Measurements from ENCODE around the gene MTMR8.
"Not testable (repeated sequence)": the region's sequence is repeated elsewhere in the genome, so short reads cannot be mapped to it uniquely, and the experiment has no call there.

The MTMR8 gene
- total RNA-seq = 6.6 reads per million, percentile 24 among the genes with 10 or more reads in this experiment

- peak; percentile 65 for DNase-seq
Measured at GRCh38 chrX:64394874-64395567, at the start of gene MTMR8. TSS of gene MTMR8 (minus strand) at chrX:64395452. CDS start at chrX:64395363, 89 bp downstream.

- no peak for DNase-seq
Measured at GRCh38 chrX:64439551-64439950, 44.3 kb upstream of the MTMR8 start.

- no peak for DNase-seq
Measured at GRCh38 chrX:64437665-64438064, 42.4 kb upstream of the MTMR8 start.

- DNase-seq = no peak
Measured at GRCh38 chrX:64437218-64437617, 42.0 kb upstream of the MTMR8 start.

- no peak for DNase-seq
Measured at GRCh38 chrX:64428371-64428770, 33.1 kb upstream of the MTMR8 start.

- DNase-seq = no peak
Measured at GRCh38 chrX:64427787-64428186, 32.5 kb upstream of the MTMR8 start.

- no peak for DNase-seq
Measured at GRCh38 chrX:64427281-64427680, 32.0 kb upstream of the MTMR8 start.

GRCh38 chrX:64409730-64410129, 14.5 kb upstream of the MTMR8 start:
- DNase-seq = not testable (repeated sequence)

- DNase-seq = no peak
Measured at GRCh38 chrX:64398088-64398487, 2.8 kb upstream of the MTMR8 start.

- DNase-seq = no peak
Measured at GRCh38 chrX:64395568-64395929, 297 bp upstream of the MTMR8 start.

GRCh38 chrX:64394059-64394873, 986 bp downstream of the MTMR8 start:
- DNase-seq = no peak

- no peak for DNase-seq
Measured at GRCh38 chrX:64389489-64389888, 5.8 kb downstream of the MTMR8 start.

- DNase-seq = not testable (repeated sequence)
Measured at GRCh38 chrX:64380789-64381188, 14.5 kb downstream of the MTMR8 start.

- no peak for DNase-seq
Measured at GRCh38 chrX:64379924-64380323, 15.3 kb downstream of the MTMR8 start.

GRCh38 chrX:64377753-64378152, 17.5 kb downstream of the MTMR8 start:
- no peak for DNase-seq

GRCh38 chrX:64352081-64352480, 43.2 kb downstream of the MTMR8 start:
- DNase-seq = no peak

GRCh38 chrX:64350521-64350920, 44.7 kb downstream of the MTMR8 start:
- DNase-seq = no peak

- DNase-seq = no peak
Measured at GRCh38 chrX:64350047-64350446, 45.2 kb downstream of the MTMR8 start.

GRCh38 chrX:64342811-64343210, 52.4 kb downstream of the MTMR8 start:
- DNase-seq = no peak

- DNase-seq = no peak
Measured at GRCh38 chrX:64338296-64338695, 57.0 kb downstream of the MTMR8 start.

- DNase-seq = no peak
Measured at GRCh38 chrX:64334467-64334866, 60.8 kb downstream of the MTMR8 start.

GRCh38 chrX:64330284-64330683, 65.0 kb downstream of the MTMR8 start:
- DNase-seq = no peak

- DNase-seq = no peak
Measured at GRCh38 chrX:64321507-64321906, 73.7 kb downstream of the MTMR8 start.

GRCh38 chrX:64313624-64314023, 81.6 kb downstream of the MTMR8 start:
- DNase-seq = no peak
